K562 (cell line): ENCODE results near the gene OPRL1. TPM values are rescaled to one million over a fixed set of nuclear protein-coding genes. Genes with fewer than 3 reads are reported as not detected.

Experiments
- ATAC-seq: fragments of 200-7000 bp; cut with Tn5 transposase; 3 replicates; pipeline ENCODE4 v1.9.1; 2020; ENCODE audit warnings: moderate library complexity
- BruUV-seq: library from RNA; stranded (reverse); fragments of 400-500 nt; replicated peaks from 2 replicates; lab custom pipeline; 2021; lab: Mats Ljungman, UMichigan
- CTCF ChIA-PET: fragments of 300-600 bp; formaldehyde crosslinking; extraction: SDS; loops from one replicate; lab custom pipeline; 2021; ENCODE audit warnings: low intra/inter-chr PET ratio; lab: Yijun Ruan, JAX
- POLR2A ChIA-PET: fragments of 300-600, 350-650 bp; sonication (Branson Sonifier 250); formaldehyde crosslinking; extraction: SDS; loops from one replicate; lab custom pipeline; 2021; ENCODE audit warnings: antibody characterized with exemption, inconsistent platforms; lab: Yijun Ruan, JAX
- DNase-seq, 4 experiments: peaks; one replicate each; pipeline versions ENCODE4 v3.0.0 to v3.0.0-alpha.2; 2011 to 2018; ENCODE audit warnings: low spot score in 3 of 4, mixed read lengths in 3 of 4; ENCODE audit errors: extremely low read depth in 1 of 4
- FAIRE-seq: peaks from 2 replicates; lab custom pipeline; 2011; peaks lifted over from hg19 to GRCh38; lab: Jason Lieb, UNC
- H2AFZ ChIP-seq: 2 replicates; pipeline ENCODE4 v1.6.0; 2011; ENCODE audit warnings: low read depth, low read length, control low read depth, inconsistent platforms
- H3K27ac ChIP-seq: fragments of 200-600 bp; 3 replicates; pipeline ENCODE4 v1.8.0; 2011; ENCODE audit warnings: low read depth, mild to moderate bottlenecking, control low read depth, inconsistent platforms, low read length, moderate library complexity, mixed read lengths; ENCODE audit errors: extremely low read depth
- H3K27me3 ChIP-seq, 2 experiments: fragments of 300-600 bp in 1 of 2; 2 replicates in 1 of 2; 3 replicates in 1 of 2; pipeline versions ENCODE4 v1.6.0 to v1.8.0; 2011; ENCODE audit warnings: inconsistent platforms in 2 of 2, low read length in 2 of 2, mild to moderate bottlenecking in 1 of 2, mixed read lengths in 1 of 2, moderate library complexity in 1 of 2; ENCODE audit not compliant: control insufficient read depth in 2 of 2, insufficient read depth in 2 of 2
- H3K36me3 ChIP-seq: fragments of 300-600 bp; 3 replicates; pipeline ENCODE4 v1.8.0; 2011; ENCODE audit warnings: mild to moderate bottlenecking, low read length, inconsistent platforms; ENCODE audit not compliant: control insufficient read depth, insufficient read depth
- H3K4me1 ChIP-seq, 2 experiments: fragments of 200-600 bp in 1 of 2; replicated peaks in 1 of 2; 2 replicates in 1 of 2; 3 replicates in 1 of 2; pipeline versions ENCODE4 v1.5.1 to v1.8.0; 2011; ENCODE audit warnings: inconsistent platforms in 2 of 2, low read length in 2 of 2, mild to moderate bottlenecking in 1 of 2, mixed read lengths in 1 of 2, moderate library complexity in 1 of 2; ENCODE audit not compliant: control insufficient read depth in 2 of 2, insufficient read depth in 2 of 2
- H3K4me2 ChIP-seq: 2 replicates; pipeline ENCODE4 v1.6.1; 2011; ENCODE audit warnings: low read length, control low read depth, inconsistent platforms, mixed read lengths; ENCODE audit not compliant: insufficient read depth
- H3K4me3 ChIP-seq: fragments of 200-600 bp; sonication (generic), shearing (Covaris generic); 2 replicates; pipeline ENCODE4 v1.5.1; 2016; ENCODE audit warnings: control low read depth, inconsistent platforms
- H3K79me2 ChIP-seq: fragments of 200-600 bp; 3 replicates; pipeline ENCODE4 v1.8.0; 2011; ENCODE audit warnings: low read length, inconsistent platforms; ENCODE audit not compliant: control insufficient read depth, insufficient read depth
- H3K9ac ChIP-seq, 2 experiments: 2 replicates each; pipeline versions ENCODE4 v1.6.0 to v1.6.1; 2011; ENCODE audit warnings: low read depth in 2 of 2, low read length in 2 of 2, control low read depth in 1 of 2, inconsistent platforms in 1 of 2, mild to moderate bottlenecking in 1 of 2, mixed read lengths in 1 of 2; ENCODE audit not compliant: insufficient read depth in 1 of 2
- H3K9me1 ChIP-seq: one replicate; pipeline ENCODE4 v1.6.0; 2011; ENCODE audit warnings: inconsistent platforms, mild to moderate bottlenecking, low read length, moderate library complexity; ENCODE audit not compliant: control insufficient read depth, insufficient read depth
- H3K9me3 ChIP-seq: replicated peaks from 2 replicates; pipeline ENCODE4 v1.5.1; 2011; ENCODE audit warnings: low read depth, low read length, inconsistent platforms; ENCODE audit not compliant: control insufficient read depth, insufficient read depth
- H4K20me1 ChIP-seq: replicated peaks from 2 replicates; pipeline ENCODE4 v1.6.1; 2011; ENCODE audit warnings: low read length, inconsistent platforms, mixed read lengths; ENCODE audit not compliant: control insufficient read depth, insufficient read depth
- C11orf30 ChIP-seq: fragments of 450-650 bp; IDR thresholded peaks from 2 replicates; pipeline ENCODE4 v1.6.1; 2016; ENCODE audit warnings: low read depth, mild to moderate bottlenecking
- EHMT2 ChIP-seq: fragments of 450-650 bp; IDR thresholded peaks from 2 replicates; pipeline ENCODE4 v1.6.1; 2018; ENCODE audit warnings: antibody characterized with exemption
- EWSR1 ChIP-seq: fragments of 450-650 bp; IDR thresholded peaks from 2 replicates; pipeline ENCODE4 v1.6.1; 2018; ENCODE audit warnings: borderline replicate concordance, mild to moderate bottlenecking, low read depth, moderate library complexity; ENCODE audit not compliant: partially characterized antibody
- HSF4 ChIP-seq: fragments of 250-450 bp; sonication (Bioruptor Pico); IDR thresholded peaks from 2 replicates; pipeline ENCODE4 v2.1.2; 2022; ENCODE audit warnings: mild to moderate bottlenecking, moderate library complexity, borderline replicate concordance
- KLF13 ChIP-seq: fragments of 450-650 bp; IDR thresholded peaks from 2 replicates; pipeline ENCODE4 v1.6.1; 2016; ENCODE audit warnings: missing genetic modification characterization, low read depth, mild to moderate bottlenecking, missing compliant biosample characterization, moderate library complexity, borderline replicate concordance
- POLR3A ChIP-seq: IDR thresholded peaks from 2 replicates; pipeline ENCODE4 v1.6.1; 2011; ENCODE audit warnings: borderline replicate concordance, mild to moderate bottlenecking, moderate library complexity; ENCODE audit not compliant: insufficient read length, insufficient read depth; ENCODE audit errors: extremely low read depth
- POLR3G ChIP-seq: IDR thresholded peaks from 2 replicates; pipeline ENCODE4 v1.6.1; 2011; ENCODE audit not compliant: insufficient read length, insufficient replicate concordance; ENCODE audit errors: extremely low read depth
- RBM34 ChIP-seq: fragments of 200-400 bp; formaldehyde crosslinking; IDR thresholded peaks from 2 replicates; pipeline ENCODE4 v1.6.1; 2018; ENCODE audit warnings: low read length, borderline replicate concordance; ENCODE audit not compliant: insufficient read depth
- SMARCE1 ChIP-seq: fragments of 450-650 bp; IDR thresholded peaks from 2 replicates; pipeline ENCODE4 v1.7.1; 2016; ENCODE audit warnings: mild to moderate bottlenecking
- WGBS: fragments of 100-300 bp; shearing (Covaris generic); methylation state at CpG from one replicate; pipeline ENCODE4 v1.1.6; 2016; ENCODE audit warnings: low coverage, mixed read lengths; ENCODE audit not compliant: insufficient coverage; ENCODE audit errors: missing lambda C conversion rate; 5-methylcytosine and 5-hydroxymethylcytosine counted together
- in situ Hi-C: fragments of 300-500 bp; cut with MboI; formaldehyde crosslinking; loops from 4 replicates; pipeline ENCODE4 v1.15.0; 2018; ENCODE audit warnings: inconsistent platforms, mixed read lengths
- intact Hi-C: fragments of 100-400 bp; cut with micrococcal nuclease; formaldehyde crosslinking; loops from 2 replicates; pipeline ENCODE4 v1.14.2; 2022
- polyA plus RNA-seq, 8 experiments: library from polyadenylated mRNA; depleted of rRNA in 4 of 8; stranded (reverse) in 5 of 8; unstranded in 3 of 8; fragments of >200 nt; fragmentation: Nextera tagmentation in 2 of 8; fragmentation: Illumina TruSeq in 1 of 8; extraction: Ambion mirVana in 2 of 8; extraction: Trizol in 1 of 8; gene quantifications; 2 replicates each; pipeline versions ENCODE4 v1.2.1 to v1.2.3, GENCODE V29; 2011 to 2014; ENCODE audit warnings: inconsistent platforms in 1 of 8, missing spikeins in 1 of 8
- total RNA-seq, 7 experiments: library from RNA; depleted of rRNA in 6 of 7; stranded (reverse); fragments of >200 nt in 6 of 7; fragmentation: Illumina TruSeq in 2 of 7; extraction: Trizol in 2 of 7; gene quantifications; 2 replicates each; pipeline versions ENCODE4 v1.2.1 to v1.2.3, GENCODE V29; 2011 to 2021; ENCODE audit warnings: low replicate concordance in 1 of 7
- TF ChIP-seq, protein P1 (sequence below): fragments of 450-650 bp; formaldehyde crosslinking; IDR thresholded peaks from 2 replicates; pipeline ENCODE4 v1.4.0; 2022; ENCODE audit warnings: missing genetic modification characterization
- TF ChIP-seq, protein P2 (sequence below): IDR thresholded peaks from 2 replicates; pipeline ENCODE4 v1.6.1; 2012; ENCODE audit warnings: low read depth, low read length, improper control_type of control experiment, borderline replicate concordance
- TF ChIP-seq, protein P3 (sequence below), 2 experiments: fragments of 450-650 bp in 1 of 2; sonication (generic) in 1 of 2; formaldehyde crosslinking; conservative IDR thresholded peaks; 2 replicates each; pipeline versions ENCODE4 v1.4.0 to v1.8.1; 2020 to 2022; ENCODE audit warnings: mild to moderate bottlenecking in 1 of 2, missing genetic modification reagents in 1 of 2

The OPRL1 gene
- total and polyA plus RNA-seq, 9 of the 15 experiments (the other 6 are each of a cell fraction or from before 2014, with no cell fraction given), result 0.06 to 0.33 (median 0.11) TPM; not detected in 2

DNA sequence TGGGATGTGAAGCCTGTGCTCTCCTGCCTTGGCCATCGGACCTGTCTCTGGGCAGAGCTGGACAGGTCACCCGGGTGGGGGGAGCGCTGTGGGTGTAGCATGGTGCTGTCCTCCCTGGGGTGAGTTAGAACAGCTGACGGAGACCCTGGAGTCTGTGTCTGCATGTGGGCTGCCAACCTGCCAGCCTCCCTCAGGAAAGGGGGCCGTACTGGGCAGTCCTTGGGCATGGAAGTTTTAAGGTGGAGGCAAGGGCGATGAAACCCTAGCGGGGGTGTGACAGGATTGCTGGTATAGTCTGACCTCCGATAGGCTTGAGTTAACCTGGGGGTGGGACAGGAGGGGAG, 32.9 kb upstream of the OPRL1 start:
- DNase-seq, result no peak
- no peak overlapping the region for H3K4me3 ChIP-seq
- H3K4me1 ChIP-seq, result peaks cover 39 to 78% of the 10 kb centered on the region in 2 experiments
- peaks cover 12% of the 10 kb centered on the region; the same call in 1 of the 3 replicates for H3K36me3 ChIP-seq
- intact Hi-C loops, result no loop called here
- H2AFZ ChIP-seq, result no peak overlapping the region
- POLR2A ChIA-PET, result interaction anchor here (0.7 to 1.1 kb wide), 2 partner anchors 11 to 20 kb away, joined by 3 read pairs; partner anchors contain the start of gene C20orf204
- peaks cover 12% of the 10 kb centered on the region for H3K79me2 ChIP-seq
- no peak overlapping the region for H3K4me2 ChIP-seq
- no peak for ATAC-seq
- CTCF ChIA-PET, result no interaction called here
- 84% methylated on average over 7 of the region's 8 CpGs for WGBS
- no peaks in the 10 kb centered on the region for H3K9me3 ChIP-seq
- no peak overlapping the region for H3K9ac ChIP-seq
- H4K20me1 ChIP-seq, result no peaks in the 10 kb centered on the region
- TF ChIP-seq HSF4 (no peak), EWSR1 (no peak), POLR3G (no peak), POLR3A (no peak), SMARCE1 (no peak), EHMT2 (no peak), C11orf30 (no peak), KLF13 (no peak), RBM34 (no peak)
- TF ChIP-seq, protein P1, sequence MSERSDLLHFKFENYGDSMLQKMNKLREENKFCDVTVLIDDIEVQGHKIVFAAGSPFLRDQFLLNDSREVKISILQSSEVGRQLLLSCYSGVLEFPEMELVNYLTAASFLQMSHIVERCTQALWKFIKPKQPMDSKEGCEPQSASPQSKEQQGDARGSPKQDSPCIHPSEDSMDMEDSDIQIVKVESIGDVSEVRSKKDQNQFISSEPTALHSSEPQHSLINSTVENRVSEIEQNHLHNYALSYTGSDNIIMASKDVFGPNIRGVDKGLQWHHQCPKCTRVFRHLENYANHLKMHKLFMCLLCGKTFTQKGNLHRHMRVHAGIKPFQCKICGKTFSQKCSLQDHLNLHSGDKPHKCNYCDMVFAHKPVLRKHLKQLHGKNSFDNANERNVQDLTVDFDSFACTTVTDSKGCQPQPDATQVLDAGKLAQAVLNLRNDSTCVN, result no peak
- TF ChIP-seq, protein P2, sequence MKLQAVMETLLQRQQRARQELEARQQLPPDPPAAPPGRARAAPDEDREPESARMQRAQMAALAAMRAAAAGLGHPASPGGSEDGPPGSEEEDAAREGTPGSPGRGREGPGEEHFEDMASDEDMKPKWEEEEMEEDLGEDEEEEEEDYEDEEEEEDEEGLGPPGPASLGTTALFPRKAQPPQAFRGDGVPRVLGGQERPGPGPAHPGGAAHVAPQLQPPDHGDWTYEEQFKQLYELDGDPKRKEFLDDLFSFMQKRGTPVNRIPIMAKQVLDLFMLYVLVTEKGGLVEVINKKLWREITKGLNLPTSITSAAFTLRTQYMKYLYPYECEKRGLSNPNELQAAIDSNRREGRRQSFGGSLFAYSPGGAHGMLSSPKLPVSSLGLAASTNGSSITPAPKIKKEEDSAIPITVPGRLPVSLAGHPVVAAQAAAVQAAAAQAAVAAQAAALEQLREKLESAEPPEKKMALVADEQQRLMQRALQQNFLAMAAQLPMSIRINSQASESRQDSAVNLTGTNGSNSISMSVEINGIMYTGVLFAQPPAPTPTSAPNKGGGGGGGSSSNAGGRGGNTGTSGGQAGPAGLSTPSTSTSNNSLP, result no peak
- TF ChIP-seq, protein P3, sequence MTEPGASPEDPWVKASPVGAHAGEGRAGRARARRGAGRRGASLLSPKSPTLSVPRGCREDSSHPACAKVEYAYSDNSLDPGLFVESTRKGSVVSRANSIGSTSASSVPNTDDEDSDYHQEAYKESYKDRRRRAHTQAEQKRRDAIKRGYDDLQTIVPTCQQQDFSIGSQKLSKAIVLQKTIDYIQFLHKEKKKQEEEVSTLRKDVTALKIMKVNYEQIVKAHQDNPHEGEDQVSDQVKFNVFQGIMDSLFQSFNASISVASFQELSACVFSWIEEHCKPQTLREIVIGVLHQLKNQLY (CRISPR knock-in tag; conservative IDR thresholded peaks at IDR 0.05), result no peak
- no TSS peak for BruUV-seq
- no peak for FAIRE-seq
- in situ Hi-C loops, result no loop called here
- H3K27me3 ChIP-seq, result no peaks in the 10 kb centered on the region
- H3K27ac ChIP-seq, result no peak overlapping the region
- H3K9me1 ChIP-seq, result peaks cover 4% of the 10 kb centered on the region
